ENCODE measurements around the gene SLFNL1. TPM values are rescaled to one million over a fixed set of nuclear protein-coding genes. Genes with fewer than 3 reads are reported as not detected.

Gene SLFNL1
- total and polyA plus RNA-seq, 2 experiments from 2014 or later = 0.11 to 0.21 TPM

DNA sequence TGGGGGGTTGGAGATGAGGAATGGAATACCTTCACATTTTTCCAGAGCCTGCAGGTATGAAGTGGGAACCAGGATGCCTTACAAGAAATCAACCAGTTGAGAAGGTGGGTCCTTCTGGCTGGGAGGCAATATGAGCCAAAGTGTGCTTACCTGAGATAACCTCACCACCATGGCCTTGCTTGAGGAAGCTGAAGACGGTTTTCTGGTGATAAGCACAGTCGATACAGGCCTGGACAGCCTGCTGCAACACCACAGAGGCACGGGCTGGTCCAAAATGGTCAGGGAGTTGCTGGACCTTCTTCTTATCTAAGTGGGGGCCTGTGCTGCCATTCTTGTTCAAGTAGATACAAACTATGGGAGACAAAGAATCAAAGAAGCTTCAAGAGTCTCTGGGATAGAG lies 27.0 kb upstream of the SLFNL1 start:
- in situ Hi-C loops (cut with MboI) = no loop called here
- Histone ChIP-seq H3K79me2 (ENCODE audit: insufficient read depth) (no peaks in the 10 kb centered on the region), H3K9ac (no peak overlapping the region), H3K36me3 (ENCODE audit: low read depth) (no peaks in the 10 kb centered on the region), H3F3A (ENCODE audit: insufficient read depth) (no peaks in the 10 kb centered on the region), H3K9me2 (ENCODE audit: insufficient read depth) (no peaks in the 10 kb centered on the region), H2AFZ (no peak overlapping the region), H3K9me3 (ENCODE audit: low read depth) (no peaks in the 10 kb centered on the region), H3K4me1 (ENCODE audit: insufficient read depth) (no peaks in the 10 kb centered on the region), H3K27me3 (replicated peaks; ENCODE audit: insufficient read depth) (no peaks in the 10 kb centered on the region), H3K27ac (no peak overlapping the region), H3K4me2 (ENCODE audit: unreplicated experiment) (no peak overlapping the region), H3K4me3 (no peak overlapping the region), H4K20me1 (ENCODE audit: insufficient read depth) (no peaks in the 10 kb centered on the region)
- WGBS, 2 experiments (ENCODE audit: low coverage in 1 of 2, low lambda C conversion rate in 2 of 2, missing lambda C conversion rate in 2 of 2) = 81 to 95% methylated on average over 3 of the region's 3 CpGs
- TF ChIP-seq EZH2phosphoT487 (IDR thresholded peaks at IDR 0.05; ENCODE audit: insufficient read depth, low read depth) (no peak), EZH2 (IDR thresholded peaks at IDR 0.05; ENCODE audit: insufficient read depth, poor library complexity, severe bottlenecking) (no peak)
- no peak for DNase-seq

- Histone ChIP-seq H3K4me2 (ENCODE audit: unreplicated experiment) (no peak overlapping the region), H3K4me3 (no peak overlapping the region), H4K20me1 (ENCODE audit: insufficient read depth) (no peaks in the 10 kb centered on the region), H3K27me3 (replicated peaks; ENCODE audit: insufficient read depth) (no peaks in the 10 kb centered on the region), H3F3A (ENCODE audit: insufficient read depth) (no peaks in the 10 kb centered on the region), H3K9ac (no peak overlapping the region), H3K27ac (0 out of 2 replicates have a peak overlapping the region, but pooled peaks have one; percentile 15), H3K9me3 (ENCODE audit: low read depth) (no peaks in the 10 kb centered on the region), H3K79me2 (ENCODE audit: insufficient read depth) (no peaks in the 10 kb centered on the region), H3K36me3 (ENCODE audit: low read depth) (no peaks in the 10 kb centered on the region), H3K4me1 (ENCODE audit: insufficient read depth) (no peaks in the 10 kb centered on the region), H3K9me2 (ENCODE audit: insufficient read depth) (no peaks in the 10 kb centered on the region), H2AFZ (no peak overlapping the region)
- TF ChIP-seq EZH2phosphoT487 (IDR thresholded peaks at IDR 0.05; ENCODE audit: insufficient read depth, low read depth) = no peak
- no peak for TF ChIP-seq EZH2 (IDR thresholded peaks at IDR 0.05; ENCODE audit: insufficient read depth, poor library complexity, severe bottlenecking)
- in situ Hi-C loops (cut with MboI) = no loop called here
- no peak for DNase-seq
- 86 to 93% methylated on average over 10 of the region's 10 CpGs for WGBS, 2 experiments (ENCODE audit: low coverage in 1 of 2, low lambda C conversion rate in 2 of 2, missing lambda C conversion rate in 2 of 2)
Measured at GRCh38 chr1:41046347-41046775, 24.8 kb upstream of the SLFNL1 start.

- H3K27ac ChIP-seq = 0 out of 2 replicates have a peak overlapping the region, but pooled peaks have one; percentile 15
Measured at GRCh38 chr1:41045740-41046139, 24.2 kb upstream of the SLFNL1 start.

DNA sequence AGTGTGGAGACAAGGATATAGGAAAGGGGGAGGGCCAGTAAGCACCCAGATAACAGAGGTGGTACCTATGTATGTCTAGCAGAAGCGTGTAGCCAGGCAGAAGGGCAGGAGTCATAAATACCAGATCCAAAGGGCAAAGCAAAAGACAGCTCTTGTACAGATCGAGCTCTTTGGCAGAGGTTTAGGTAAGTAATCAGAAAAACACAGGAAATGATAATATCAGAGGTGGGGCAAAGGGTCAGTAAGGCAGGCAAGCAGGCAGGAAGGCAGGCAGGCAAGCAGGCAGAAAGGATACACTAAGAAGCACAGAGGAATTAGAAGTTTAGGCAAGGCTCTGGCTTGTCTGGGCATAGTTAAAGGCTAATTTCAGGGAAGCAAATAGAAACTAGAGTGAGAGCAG lies 22.7 kb upstream of the SLFNL1 start:
- no peaks in the 10 kb centered on the region for H3K79me2 ChIP-seq (ENCODE audit: insufficient read depth)
- no peak overlapping the region for H3K4me2 ChIP-seq (ENCODE audit: unreplicated experiment)
- no peaks in the 10 kb centered on the region for H3K4me1 ChIP-seq (ENCODE audit: insufficient read depth)
- no peaks in the 10 kb centered on the region for H3K9me3 ChIP-seq (ENCODE audit: low read depth)
- H3K27ac ChIP-seq = no peak overlapping the region
- no peaks in the 10 kb centered on the region for H4K20me1 ChIP-seq (ENCODE audit: insufficient read depth)
- in situ Hi-C loops (cut with MboI) = no loop called here
- no peaks in the 10 kb centered on the region for H3K9me2 ChIP-seq (ENCODE audit: insufficient read depth)
- H2AFZ ChIP-seq = no peak overlapping the region
- H3K27me3 ChIP-seq (replicated peaks; ENCODE audit: insufficient read depth) = no peaks in the 10 kb centered on the region
- H3K9ac ChIP-seq = no peak overlapping the region
- no peak for DNase-seq
- TF ChIP-seq EZH2 (IDR thresholded peaks at IDR 0.05; ENCODE audit: insufficient read depth, poor library complexity, severe bottlenecking) (no peak), EZH2phosphoT487 (IDR thresholded peaks at IDR 0.05; ENCODE audit: insufficient read depth, low read depth) (no peak)
- no peak overlapping the region for H3K4me3 ChIP-seq
- WGBS, 2 experiments (ENCODE audit: low coverage in 1 of 2, low lambda C conversion rate in 2 of 2, missing lambda C conversion rate in 2 of 2) = 93 to 97% methylated on average over 2 of the region's 2 CpGs
- peaks cover 5% of the 10 kb centered on the region; the same call in 1 of the 2 replicates for H3K36me3 ChIP-seq (ENCODE audit: low read depth)
- H3F3A ChIP-seq (ENCODE audit: insufficient read depth) = no peaks in the 10 kb centered on the region

More at GRCh38 chr1:41045740-41046139, 24.2 kb upstream of the SLFNL1 start:
- Histone ChIP-seq H4K20me1 (ENCODE audit: insufficient read depth) (no peaks in the 10 kb centered on the region), H3K36me3 (ENCODE audit: low read depth) (peaks cover 4% of the 10 kb centered on the region; the same call in 1 of the 2 replicates), H3K4me2 (ENCODE audit: unreplicated experiment) (no peak overlapping the region), H3K9me2 (ENCODE audit: insufficient read depth) (no peaks in the 10 kb centered on the region), H3K4me3 (no peak overlapping the region), H3K4me1 (ENCODE audit: insufficient read depth) (no peaks in the 10 kb centered on the region), H3K79me2 (ENCODE audit: insufficient read depth) (no peaks in the 10 kb centered on the region), H3K27me3 (replicated peaks; ENCODE audit: insufficient read depth) (no peaks in the 10 kb centered on the region), H2AFZ (no peak overlapping the region), H3F3A (ENCODE audit: insufficient read depth) (no peaks in the 10 kb centered on the region), H3K9me3 (ENCODE audit: low read depth) (no peaks in the 10 kb centered on the region), H3K9ac (no peak overlapping the region; the same call in 1 of the 2 replicates)
- peak; percentile 62 for DNase-seq
- WGBS, 2 experiments (ENCODE audit: low coverage in 1 of 2, low lambda C conversion rate in 2 of 2, missing lambda C conversion rate in 2 of 2) = 32 to 40% methylated on average over 5 of the region's 5 CpGs
- in situ Hi-C loops (cut with MboI) = no loop called here
- TF ChIP-seq EZH2phosphoT487 (IDR thresholded peaks at IDR 0.05; ENCODE audit: insufficient read depth, low read depth) (no peak), EZH2 (IDR thresholded peaks at IDR 0.05; ENCODE audit: insufficient read depth, poor library complexity, severe bottlenecking) (no peak)
